Measurements from ENCODE around the gene CYB5RL. TPM values are rescaled to one million over a fixed set of nuclear protein-coding genes. Genes with fewer than 3 reads are reported as not detected.

Gene CYB5RL
- total and polyA plus RNA-seq, 2 of the 8 experiments (the other 6 are each of a cell fraction or from before 2014, with no cell fraction given) = 13.2 to 14.1 TPM

GRCh38 chr1:54223441-54224202 is 23.8 kb upstream of the CYB5RL start:
- Histone ChIP-seq H3K4ac (replicated peaks; ENCODE audit: insufficient read length, low read depth, low read length) (no peak overlapping the region), H3K36me3 (ENCODE audit: control insufficient read depth in 2 of 4, insufficient read depth in 4 of 4, low read length in 3 of 4) (peaks cover 0 to 8% (median under 1%) of the 10 kb centered on the region in 4 experiments; a peak in 3 of 8 replicates), H3K23me2 (ENCODE audit: low read depth, low read length) (no peaks in the 10 kb centered on the region), H3K27me3 (replicated peaks in 1 of 4; ENCODE audit: control insufficient read depth in 3 of 4, extremely low read depth in 1 of 4, insufficient read depth in 3 of 4, low read length in 3 of 4) (no peaks in the 10 kb centered on the region), H3K9me3 (ENCODE audit: insufficient read depth in 2 of 2, low read depth in 1 of 2, low read length in 1 of 2) (no peaks in the 10 kb centered on the region), H3K27ac (ENCODE audit: low read depth, low read length) (no peak overlapping the region), H3K18ac (ENCODE audit: extremely low read depth, low read length) (no peak overlapping the region), H4K5ac (ENCODE audit: insufficient read length, low read depth, low read length) (no peak overlapping the region), H2BK5ac (ENCODE audit: low read depth, low read length) (no peak overlapping the region), H4K8ac (ENCODE audit: extremely low read depth, insufficient read depth, low read length) (no peak overlapping the region), H2AFZ (ENCODE audit: low read length) (no peak overlapping the region), H2AK5ac (ENCODE audit: low read depth, low read length) (no peak overlapping the region), H2BK12ac (ENCODE audit: low read depth, low read length) (no peak overlapping the region), H2BK20ac (ENCODE audit: low read length) (no peak overlapping the region), H3K9ac (replicated peaks in 1 of 4; ENCODE audit: extremely low read depth in 1 of 4, low read depth in 3 of 4, low read length in 3 of 4) (no peak overlapping the region), H3K23ac (ENCODE audit: insufficient read length) (no peak overlapping the region), H3K4me1 (replicated peaks in 1 of 4; ENCODE audit: control insufficient read depth in 3 of 4, insufficient read depth in 4 of 4, low read length in 3 of 4) (peaks cover 0 to 9% (median 5%) of the 10 kb centered on the region in 4 experiments; a peak in 4 of 7 replicates), H4K20me1 (replicated peaks in 1 of 2; ENCODE audit: control insufficient read depth in 1 of 2, insufficient read depth in 2 of 2, low read length in 2 of 2) (peaks cover 2 to 13% of the 10 kb centered on the region in 2 experiments), H3K4me2 (ENCODE audit: insufficient read depth in 1 of 2, low read depth in 2 of 2, low read length in 2 of 2) (no peak overlapping the region; a peak in 1 of 4 replicates), H4K91ac (replicated peaks; ENCODE audit: insufficient read length, low read length) (no peak overlapping the region), H2BK15ac (ENCODE audit: low read length) (no peak overlapping the region), H3K14ac (ENCODE audit: insufficient read length) (no peak overlapping the region), H3K4me3 (ENCODE audit: extremely low read depth in 1 of 4, insufficient read depth in 2 of 4, low read depth in 3 of 4, low read length in 4 of 4) (no peak overlapping the region), H2BK120ac (replicated peaks; ENCODE audit: low read depth, low read length) (no peak overlapping the region), H3K79me2 (ENCODE audit: control insufficient read depth in 1 of 2, insufficient read depth in 2 of 2, low read length in 2 of 2) (no peaks in the 10 kb centered on the region), H3K79me1 (ENCODE audit: low read depth, low read length) (peaks cover 3% of the 10 kb centered on the region; the same call in 1 of the 2 replicates), H3K56ac (replicated peaks; ENCODE audit: insufficient read length, low read depth, low read length) (no peak overlapping the region)
- FAIRE-seq = no peak
- TF ChIP-seq ATF2 (IDR thresholded peaks at IDR 0.05; ENCODE audit: low read length) (0 out of 2 replicates have a peak, but pooled peaks have one; percentile 42), POLR2AphosphoS5 (IDR thresholded peaks at IDR 0.05; ENCODE audit: low read depth, low read length) (peak; percentile 47; the same call in 1 of the 2 replicates), POLR2A (IDR thresholded peaks at IDR 0.05; ENCODE audit: control extremely low read depth in 1 of 2, low read depth in 2 of 2, low read length in 2 of 2) (peak; percentile 13 to 43; a peak in 1 of 3 replicates), MAX (IDR thresholded peaks at IDR 0.05) (no peak)
- ChIA-PET POLR2A (ENCODE audit: partially characterized antibody) (interaction anchor here (0.9 to 7.1 kb wide), 5 partner anchors 11 to 183 kb away, joined by 3 to 50 read pairs (median 4); partner anchors contain the start of genes CYB5RL, MRPL37 and SSBP3), CTCF (ENCODE audit: partially characterized antibody) (interaction anchor here (1.4 to 1.6 kb wide), 3 partner anchors 41 to 265 kb away, joined by 3 read pairs; no protein-coding TSS in a partner anchor)
- whole genome bisulfite sequencing, 2 experiments (ENCODE audit: extremely low coverage in 1 of 2, insufficient coverage in 1 of 2, insufficient read length in 1 of 2, insufficient replicate concordance in 2 of 2, low coverage in 1 of 2, low lambda C conversion rate in 2 of 2, missing lambda C conversion rate in 1 of 2) = 91% methylated on average over 16 of the region's 16 CpGs; no CpG with 5 or more reads in 1 of the 2 experiments
- no peak for DNase-seq (ENCODE audit: low read depth in 1 of 2, low spot score in 2 of 2)

All from H1 (cell line).